Measurements from ENCODE around the gene CCSER1.
A peak's percentile ranks its signal among the peaks of the same experiment; 100 is the strongest.

CCSER1 gene

DNA sequence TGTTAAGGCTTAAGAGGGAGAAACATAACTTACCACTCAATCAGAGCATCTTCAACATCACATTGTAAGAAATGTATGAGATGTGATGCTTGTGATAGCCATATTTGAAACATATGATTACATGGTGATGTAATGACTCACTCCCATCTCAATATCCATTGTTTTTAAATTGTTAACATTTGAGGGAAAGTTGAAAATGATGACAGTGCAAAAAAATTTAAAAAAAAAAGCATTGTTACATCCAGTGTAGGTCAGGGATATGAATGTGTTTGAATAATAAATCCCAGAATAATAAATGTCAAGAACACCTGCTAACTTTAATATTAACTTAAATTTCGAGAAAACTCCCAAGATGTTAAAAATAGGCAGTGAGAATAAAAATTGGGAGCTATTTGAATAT, 6.4 kb upstream of the CCSER1 start:
- Mint-ChIP-seq H3K4me1 (no peaks in the 10 kb centered on the region), H3K4me3 (no peak overlapping the region), H3K36me3 (no peaks in the 10 kb centered on the region), H3K27ac (no peak overlapping the region), H3K27me3 (peaks cover 11% of the 10 kb centered on the region), H3K9me3 (no peaks in the 10 kb centered on the region)

DNA sequence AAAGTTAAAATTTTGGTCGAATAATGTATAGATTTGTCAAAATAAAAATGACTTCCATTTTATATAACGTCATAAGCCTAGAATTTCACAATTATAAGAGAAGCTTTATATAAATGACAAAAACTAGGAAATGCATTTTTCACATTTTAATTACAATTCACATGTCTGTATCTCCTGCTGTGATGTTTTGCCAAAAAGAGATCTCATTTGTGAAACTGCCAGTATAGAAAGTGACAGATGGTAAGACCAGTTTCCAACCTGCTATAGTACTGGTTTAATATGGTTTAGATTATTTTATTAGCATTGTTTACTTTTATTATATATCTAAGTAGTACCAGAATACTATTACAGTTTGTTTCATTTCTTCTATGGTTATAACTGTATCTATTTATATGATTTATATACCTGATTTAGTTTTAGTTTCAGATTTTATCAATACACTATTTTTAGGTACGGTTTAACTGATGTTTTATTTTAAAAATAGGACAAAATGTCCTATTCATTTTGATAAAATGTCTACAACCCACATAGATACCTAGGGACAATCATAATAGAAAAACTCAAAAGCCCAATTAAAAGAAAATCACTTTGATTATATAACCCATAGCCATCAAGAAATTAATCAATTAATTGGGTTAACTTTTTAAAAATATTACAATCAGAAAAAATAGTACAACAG, 5.4 kb upstream of the CCSER1 start:
- Mint-ChIP-seq H3K4me3 (no peak overlapping the region), H3K9me3 (no peaks in the 10 kb centered on the region)

DNA sequence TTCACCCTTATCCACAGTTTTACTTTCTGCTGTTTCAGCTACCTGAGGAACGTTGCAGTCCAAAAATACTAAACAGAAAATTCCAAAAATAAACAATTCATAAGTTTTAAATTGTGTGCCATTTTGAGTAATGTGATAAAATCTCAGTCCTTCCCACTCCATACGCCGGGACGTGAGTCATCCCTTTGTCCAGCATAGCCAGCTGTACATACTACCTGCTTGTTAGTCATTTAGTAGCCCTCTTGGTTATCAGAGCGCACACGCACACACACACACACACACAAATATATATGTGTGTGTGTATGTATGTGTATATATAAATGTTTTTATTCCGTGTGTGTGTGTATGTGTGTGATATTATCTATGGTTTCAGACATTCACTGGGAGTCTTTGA, 4.8 kb upstream of the CCSER1 start:
- Mint-ChIP-seq H3K4me1 (peaks cover 7% of the 10 kb centered on the region), H3K9me3 (no peaks in the 10 kb centered on the region), H3K27ac (no peak overlapping the region), H3K4me3 (no peak overlapping the region), H3K27me3 (peaks cover 24% of the 10 kb centered on the region), H3K36me3 (no peaks in the 10 kb centered on the region)

More for the DNA sequence above, 5.4 kb upstream of the CCSER1 start:
- Mint-ChIP-seq H3K27me3 (peaks cover 21% of the 10 kb centered on the region), H3K4me1 (peaks cover 3% of the 10 kb centered on the region), H3K27ac (no peak overlapping the region), H3K36me3 (no peaks in the 10 kb centered on the region)

DNA sequence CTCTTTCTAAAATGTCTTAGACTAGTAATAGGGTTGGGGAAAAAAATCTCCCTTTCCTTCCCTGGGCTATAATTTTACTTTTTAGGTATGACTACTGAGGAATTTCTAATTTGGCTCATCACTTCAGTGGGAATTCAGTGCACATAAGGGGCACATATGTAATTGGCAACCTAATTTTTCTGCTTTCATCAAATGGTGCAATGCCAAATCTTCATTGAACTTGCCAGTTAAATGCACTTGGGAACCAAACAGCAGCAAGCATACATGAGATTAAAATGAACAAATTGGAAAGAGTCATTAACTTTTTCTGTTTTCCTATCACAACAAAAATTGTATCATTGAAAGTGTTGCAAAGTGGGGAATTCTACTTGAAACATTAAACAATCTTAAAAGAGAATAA, 2.9 kb upstream of the CCSER1 start:
- Mint-ChIP-seq H3K27me3 (peaks cover 35% of the 10 kb centered on the region), H3K36me3 (no peaks in the 10 kb centered on the region), H3K9me3 (no peaks in the 10 kb centered on the region), H3K4me3 (no peak overlapping the region), H3K27ac (no peak overlapping the region), H3K4me1 (peaks cover 18% of the 10 kb centered on the region)

DNA sequence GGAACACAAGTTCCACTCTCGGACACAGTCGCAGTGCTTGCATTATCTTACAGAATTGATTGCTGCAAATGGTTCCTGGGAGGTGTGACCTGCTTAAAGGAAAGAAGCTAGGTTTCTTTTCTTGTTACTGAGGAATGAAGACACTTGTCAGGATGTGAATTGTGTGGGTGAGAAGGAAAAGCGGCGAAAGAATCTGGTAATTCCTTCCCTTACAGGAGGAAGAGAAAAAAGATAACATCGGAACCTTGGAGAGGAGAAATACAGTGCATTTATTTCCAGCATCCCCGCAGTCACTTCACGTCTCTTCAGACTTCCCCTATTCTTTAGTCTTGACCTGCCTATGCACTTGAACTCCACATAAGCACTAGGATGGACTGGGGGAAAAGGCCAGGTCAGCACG, 389 bp upstream of the CCSER1 start:
- no peaks in the 10 kb centered on the region for H3K9me3 Mint-ChIP-seq
- peaks cover 19% of the 10 kb centered on the region for H3K4me1 Mint-ChIP-seq
- peak overlapping the region; percentile 43 for H3K4me3 Mint-ChIP-seq
- peaks cover 40% of the 10 kb centered on the region for H3K27me3 Mint-ChIP-seq
- H3K27ac Mint-ChIP-seq: no peak overlapping the region
- no peaks in the 10 kb centered on the region for H3K36me3 Mint-ChIP-seq

DNA sequence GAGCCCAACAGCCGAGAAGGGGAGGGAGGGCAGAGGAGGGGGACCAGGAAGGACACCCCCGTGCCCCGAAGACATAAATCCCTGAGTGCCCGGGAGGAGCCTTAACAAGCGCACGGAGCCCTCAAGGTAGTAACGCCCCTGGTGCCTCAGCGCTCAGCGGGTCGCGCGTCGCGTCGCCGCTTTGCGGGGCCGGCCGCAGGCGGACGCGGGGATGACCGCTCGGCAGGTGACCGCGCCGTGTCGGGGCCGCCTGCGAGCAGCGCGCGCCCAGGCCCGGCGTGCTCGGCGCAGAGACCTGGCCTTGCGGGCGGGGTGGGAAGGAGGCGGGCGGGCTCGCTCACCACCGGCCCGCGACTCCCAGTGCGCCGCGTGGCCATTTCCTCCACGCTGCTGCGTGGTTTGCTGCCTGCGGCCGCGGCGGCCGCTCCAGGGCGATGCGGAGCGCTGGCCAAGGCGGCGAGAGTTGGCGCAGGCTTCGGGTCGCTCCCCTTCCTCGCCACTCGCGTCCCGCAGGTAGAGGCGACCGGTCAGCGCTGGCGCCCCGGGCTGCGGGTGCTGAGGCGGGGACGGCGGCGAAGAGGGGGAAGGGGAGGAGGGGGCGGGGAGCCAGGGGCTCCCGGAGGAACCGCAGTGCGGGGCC, 632 bp downstream of the CCSER1 start:
- H3K36me3 Mint-ChIP-seq: no peaks in the 10 kb centered on the region
- no peak overlapping the region for H3K27ac Mint-ChIP-seq
- H3K9me3 Mint-ChIP-seq: no peaks in the 10 kb centered on the region
- H3K4me3 Mint-ChIP-seq: peak overlapping the region; percentile 67
- H3K4me1 Mint-ChIP-seq: peaks cover 19% of the 10 kb centered on the region
- peaks cover 38% of the 10 kb centered on the region for H3K27me3 Mint-ChIP-seq

DNA sequence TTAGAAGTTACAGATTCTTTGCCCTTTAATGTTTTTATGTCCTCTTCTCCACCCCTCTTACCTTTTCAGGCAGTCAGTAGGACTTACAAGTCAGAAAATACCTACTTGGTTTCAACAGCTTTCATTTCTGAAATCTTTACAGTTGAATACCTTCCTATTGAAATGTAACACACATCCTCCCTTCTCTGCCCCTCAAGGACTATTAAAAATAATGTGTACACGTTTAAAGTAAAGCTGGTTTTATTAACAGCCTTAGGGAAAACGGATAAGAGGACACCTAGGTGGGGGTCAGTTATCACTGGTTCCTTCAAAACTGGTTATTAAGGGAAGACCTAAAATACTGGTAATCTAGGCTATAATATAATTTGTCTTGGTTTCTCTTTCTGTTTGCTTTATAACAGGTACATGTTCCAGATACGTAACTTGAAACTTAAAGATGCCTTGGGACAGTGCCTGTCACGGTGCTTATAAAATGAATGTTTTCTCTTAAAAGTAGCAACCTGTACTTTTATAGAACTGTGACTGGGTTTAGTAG, 1.8 kb downstream of the CCSER1 start:
- H3K4me1 Mint-ChIP-seq: peaks cover 19% of the 10 kb centered on the region
- H3K36me3 Mint-ChIP-seq: no peaks in the 10 kb centered on the region
- H3K27ac Mint-ChIP-seq: no peak overlapping the region
- peaks cover 39% of the 10 kb centered on the region for H3K27me3 Mint-ChIP-seq
- H3K4me3 Mint-ChIP-seq: peak overlapping the region; percentile 19
- H3K9me3 Mint-ChIP-seq: no peaks in the 10 kb centered on the region

DNA sequence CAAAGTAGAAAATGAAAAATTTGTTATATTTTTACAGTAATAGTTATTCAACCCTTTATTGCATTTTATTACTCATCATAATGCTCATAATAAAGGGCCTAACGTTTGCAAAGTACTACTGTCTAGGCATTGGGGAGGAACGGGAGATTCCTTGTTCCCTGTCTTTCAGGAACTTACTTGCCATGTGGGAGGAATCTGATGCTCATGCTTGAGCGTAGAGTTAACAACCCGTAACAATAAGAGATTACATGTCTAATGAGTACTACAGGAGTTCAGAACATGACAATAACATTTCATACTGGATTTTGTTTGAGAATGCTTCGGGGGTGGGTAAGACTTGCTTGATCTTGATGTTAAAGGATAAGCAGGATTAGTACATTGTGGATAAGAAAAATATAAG, 2.9 kb downstream of the CCSER1 start:
- no peaks in the 10 kb centered on the region for H3K36me3 Mint-ChIP-seq
- H3K9me3 Mint-ChIP-seq: no peaks in the 10 kb centered on the region
- H3K4me3 Mint-ChIP-seq: no peak overlapping the region
- peaks cover 19% of the 10 kb centered on the region for H3K4me1 Mint-ChIP-seq
- H3K27me3 Mint-ChIP-seq: peaks cover 34% of the 10 kb centered on the region
- no peak overlapping the region for H3K27ac Mint-ChIP-seq

DNA sequence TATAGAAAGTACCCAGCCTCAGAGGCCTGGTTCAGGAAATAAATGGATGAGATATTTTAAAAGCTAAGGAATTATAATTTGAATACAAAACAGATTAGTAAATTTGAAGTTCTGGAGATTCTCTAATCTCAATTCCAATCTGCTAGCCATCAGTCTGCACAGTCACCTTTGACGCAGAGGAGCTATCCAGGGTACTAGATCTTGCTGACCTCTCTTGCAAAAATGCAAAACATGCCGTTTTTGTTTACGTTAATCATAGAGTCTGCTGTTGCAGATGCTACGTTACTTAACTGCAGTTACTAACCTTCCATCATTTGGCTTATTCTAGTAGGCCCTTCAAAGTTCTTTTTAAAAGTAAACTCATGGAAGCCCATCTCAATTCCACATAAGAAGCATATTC, 10.4 kb downstream of the CCSER1 start:
- Mint-ChIP-seq H3K36me3 (no peaks in the 10 kb centered on the region), H3K9me3 (no peaks in the 10 kb centered on the region), H3K27me3 (peaks cover 1% of the 10 kb centered on the region), H3K27ac (no peak overlapping the region), H3K4me3 (no peak overlapping the region), H3K4me1 (no peaks in the 10 kb centered on the region)

DNA sequence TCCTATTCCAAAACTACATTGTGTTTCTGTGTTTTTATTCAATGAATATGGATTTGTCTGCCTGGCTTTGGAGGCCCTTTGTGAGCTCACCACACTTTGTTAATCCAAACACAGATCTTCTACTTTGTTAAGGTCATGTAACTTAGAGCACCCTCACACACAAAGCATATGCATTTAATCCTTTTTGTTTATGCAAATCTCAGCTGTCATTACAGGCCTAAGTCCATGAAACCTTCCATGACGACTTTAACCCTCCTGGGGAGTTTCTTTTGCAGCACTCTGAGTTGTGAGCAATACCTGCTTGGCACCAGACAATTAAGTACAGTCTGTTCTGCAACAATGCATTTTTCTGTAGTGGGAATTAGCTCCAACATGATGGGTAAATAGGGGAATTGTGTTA, 14.9 kb downstream of the CCSER1 start:
- H3K4me1 Mint-ChIP-seq: no peaks in the 10 kb centered on the region
- no peaks in the 10 kb centered on the region for H3K36me3 Mint-ChIP-seq
- H3K27me3 Mint-ChIP-seq: no peaks in the 10 kb centered on the region
- H3K4me3 Mint-ChIP-seq: no peak overlapping the region
- H3K9me3 Mint-ChIP-seq: no peaks in the 10 kb centered on the region
- H3K27ac Mint-ChIP-seq: no peak overlapping the region

DNA sequence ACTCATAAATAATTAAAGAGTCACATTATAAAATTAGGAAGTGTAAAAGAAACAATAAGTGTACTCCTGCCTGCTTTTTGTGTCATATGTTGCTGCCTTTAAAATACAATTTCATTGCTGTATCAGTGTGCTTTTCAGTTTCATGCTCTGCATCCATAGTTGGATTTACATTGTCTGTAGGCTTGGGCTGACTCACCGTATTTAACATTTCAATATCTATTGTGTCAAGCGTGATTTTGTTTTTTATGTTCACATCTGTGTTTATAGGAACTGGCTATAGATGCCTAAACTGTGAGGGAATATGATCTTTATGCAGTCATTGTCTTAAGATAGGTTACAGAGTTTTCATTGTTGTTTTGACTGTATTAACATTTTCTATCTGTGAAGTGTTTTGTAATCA, 18.1 kb downstream of the CCSER1 start:
- Mint-ChIP-seq H3K4me3 (no peak overlapping the region), H3K27ac (no peak overlapping the region), H3K36me3 (no peaks in the 10 kb centered on the region), H3K9me3 (peaks cover 4% of the 10 kb centered on the region), H3K27me3 (no peaks in the 10 kb centered on the region), H3K4me1 (no peaks in the 10 kb centered on the region)

DNA sequence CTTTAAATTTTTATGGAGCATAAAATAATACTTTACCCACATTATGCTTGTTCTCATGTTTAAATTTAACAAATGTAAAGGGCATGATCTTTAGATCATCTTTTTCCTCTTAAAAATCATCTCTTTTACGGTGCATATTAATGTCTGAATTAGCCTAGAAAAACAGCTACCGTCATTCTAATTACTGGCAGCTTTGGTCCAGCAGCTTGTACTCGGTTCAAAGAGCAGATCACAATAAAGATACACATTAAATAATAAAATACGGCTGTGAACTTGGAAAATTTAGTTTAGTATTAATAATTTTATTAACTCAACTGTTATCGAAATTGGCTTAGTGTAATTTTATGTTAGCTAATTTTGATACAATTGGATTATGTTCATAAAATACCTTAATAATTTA, 19.1 kb downstream of the CCSER1 start:
- no peaks in the 10 kb centered on the region for H3K4me1 Mint-ChIP-seq
- H3K9me3 Mint-ChIP-seq: peaks cover 4% of the 10 kb centered on the region
- no peak overlapping the region for H3K4me3 Mint-ChIP-seq
- H3K27ac Mint-ChIP-seq: no peak overlapping the region
- no peaks in the 10 kb centered on the region for H3K27me3 Mint-ChIP-seq
- no peaks in the 10 kb centered on the region for H3K36me3 Mint-ChIP-seq

DNA sequence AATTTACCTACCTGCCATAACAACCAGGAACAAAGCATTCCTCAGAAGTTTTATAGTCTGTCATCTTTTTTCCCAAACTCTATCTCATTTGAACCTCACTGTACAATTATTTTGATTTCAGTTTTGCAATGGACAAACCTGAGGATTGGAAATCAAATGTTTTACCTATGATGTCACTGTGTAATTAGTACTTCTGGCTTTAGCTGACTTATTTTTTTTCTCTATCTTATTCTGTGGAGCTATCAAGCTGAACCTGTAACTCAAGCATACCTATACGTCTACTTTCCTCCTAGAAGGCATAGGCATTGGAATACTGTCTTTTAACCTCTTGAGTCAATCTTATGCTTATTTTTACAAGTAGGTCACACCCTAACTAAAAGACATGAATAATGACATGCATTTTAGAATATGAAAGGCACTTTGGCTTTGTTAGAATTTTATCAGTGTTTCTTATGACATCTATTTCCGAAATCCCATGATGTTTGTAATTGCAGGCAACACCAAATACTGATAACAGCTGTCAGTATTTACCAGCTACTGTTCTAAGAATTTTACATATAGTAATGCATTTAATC, 21.5 kb downstream of the CCSER1 start:
- Mint-ChIP-seq H3K4me3 (no peak overlapping the region), H3K27me3 (no peaks in the 10 kb centered on the region), H3K4me1 (no peaks in the 10 kb centered on the region), H3K36me3 (no peaks in the 10 kb centered on the region), H3K27ac (no peak overlapping the region), H3K9me3 (peaks cover 4% of the 10 kb centered on the region)

DNA sequence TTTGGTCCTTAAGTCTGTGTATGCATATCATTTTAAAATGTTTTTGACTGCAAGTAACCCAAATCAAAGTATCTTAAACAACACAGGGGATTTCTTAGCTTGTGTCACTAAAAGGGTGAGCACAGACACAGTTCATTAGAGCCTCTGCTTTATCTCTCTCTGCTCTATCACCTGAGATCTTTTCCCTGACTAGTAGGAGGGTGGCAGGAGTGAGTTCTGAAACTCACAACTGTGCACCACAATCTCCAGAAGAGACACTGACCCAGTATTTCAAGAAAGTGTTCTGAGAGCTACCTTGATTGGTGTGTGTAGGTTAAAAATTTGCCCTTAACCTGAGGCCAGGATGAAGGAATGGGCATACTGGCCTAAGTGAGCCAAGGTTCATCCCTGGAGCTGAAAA, 24.8 kb downstream of the CCSER1 start:
- Mint-ChIP-seq H3K36me3 (no peaks in the 10 kb centered on the region), H3K27me3 (no peaks in the 10 kb centered on the region), H3K4me1 (no peaks in the 10 kb centered on the region), H3K27ac (no peak overlapping the region), H3K9me3 (peaks cover 4% of the 10 kb centered on the region), H3K4me3 (no peak overlapping the region)

DNA sequence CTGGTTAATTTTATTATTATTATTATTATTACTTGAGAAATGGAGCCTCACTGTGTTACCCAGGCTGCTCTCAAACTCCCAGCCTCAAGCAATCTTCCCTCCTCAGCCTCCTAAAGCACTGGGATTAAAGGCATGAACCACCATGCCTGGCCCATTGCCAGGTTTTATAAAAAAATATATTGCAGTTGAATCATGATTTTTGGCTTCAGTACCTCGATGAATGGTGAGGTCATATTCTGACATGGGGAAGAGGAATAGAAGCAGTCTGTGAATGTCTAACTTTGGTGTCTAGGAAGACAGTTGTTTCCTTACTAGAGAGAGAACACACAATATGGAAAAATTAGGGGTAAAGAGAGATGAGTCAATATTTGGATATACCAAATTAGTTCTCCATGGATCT, 32.0 kb downstream of the CCSER1 start:
- Mint-ChIP-seq H3K27me3 (no peaks in the 10 kb centered on the region), H3K36me3 (no peaks in the 10 kb centered on the region), H3K27ac (no peak overlapping the region), H3K4me1 (no peaks in the 10 kb centered on the region), H3K9me3 (no peaks in the 10 kb centered on the region), H3K4me3 (no peak overlapping the region)

DNA sequence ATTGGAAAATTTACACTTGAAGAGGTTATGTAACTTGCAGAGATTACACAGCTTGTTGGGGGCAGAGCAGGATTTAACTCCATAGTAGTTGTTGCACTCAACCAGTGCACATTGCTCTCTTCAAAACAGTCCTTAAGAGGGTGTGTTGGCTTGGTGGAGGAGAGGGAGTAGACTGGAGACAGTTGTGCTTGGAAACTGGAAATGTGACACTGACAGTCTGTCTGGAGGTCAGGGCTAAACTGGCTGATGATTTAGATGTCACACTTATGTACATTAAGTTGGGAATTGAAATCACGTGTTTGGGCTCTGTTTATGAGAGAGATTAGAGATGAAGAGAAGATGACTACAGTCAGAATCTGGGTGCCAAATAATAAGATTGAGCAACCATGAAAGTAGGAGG, 32.9 kb downstream of the CCSER1 start:
- no peak overlapping the region for H3K4me3 Mint-ChIP-seq
- H3K9me3 Mint-ChIP-seq: no peaks in the 10 kb centered on the region
- no peaks in the 10 kb centered on the region for H3K4me1 Mint-ChIP-seq
- H3K27me3 Mint-ChIP-seq: no peaks in the 10 kb centered on the region
- H3K27ac Mint-ChIP-seq: no peak overlapping the region
- H3K36me3 Mint-ChIP-seq: no peaks in the 10 kb centered on the region

Measured in activated naive CD4-positive, alpha-beta T cell treated with anti-CD3 and anti-CD28 coated beads, Interleukin-2, amount 50 U/mL, for 24 hours (primary cell).